GM12878 (cell line): ENCODE data around the gene HCN3.

ENCODE experiments used
- CTCF ChIP-seq, 3 experiments: IDR thresholded peaks in 2 of 3; conservative IDR thresholded peaks in 1 of 3; 2 replicates each; pipeline ENCODE4 v1.5.1; 2011; ENCODE audit warnings: low read depth in 3 of 3, low read length in 3 of 3, mild to moderate bottlenecking in 3 of 3, control low read depth in 2 of 3, moderate library complexity in 2 of 3, inconsistent platforms in 1 of 3, mixed read lengths in 1 of 3; ENCODE audit not compliant: control insufficient read depth in 2 of 3, insufficient read depth in 1 of 3; ENCODE audit errors: extremely low read depth in 1 of 3
- GABPA ChIP-seq: IDR thresholded peaks from 2 replicates; pipeline ENCODE4 v1.6.1; 2014; ENCODE audit warnings: antibody characterized with exemption, low read depth, mild to moderate bottlenecking, inconsistent platforms
- IRF3 ChIP-seq: fragments of 450-650 bp; IDR thresholded peaks from 2 replicates; pipeline ENCODE4 v1.6.1; 2014; ENCODE audit warnings: mild to moderate bottlenecking
- POLR2AphosphoS5 ChIP-seq: IDR thresholded peaks from 2 replicates; pipeline ENCODE4 v1.6.1; 2011; ENCODE audit warnings: mild to moderate bottlenecking, low read length, inconsistent platforms
- SP1 ChIP-seq: IDR thresholded peaks from one replicate; pipeline ENCODE4 v1.6.1; 2011; ENCODE audit warnings: low read depth, low read length

- no peak for TF ChIP-seq GABPA
- no peak for TF ChIP-seq CTCF (IDR thresholded peaks at IDR 0.05 in 2 of 3, conservative IDR thresholded peaks at IDR 0.05 in 1 of 3; ENCODE audit: control insufficient read depth in 2 of 3, extremely low read depth in 1 of 3, insufficient read depth in 1 of 3, low read depth in 3 of 3, low read length in 3 of 3)
- TF ChIP-seq IRF3, result no peak
- TF ChIP-seq POLR2AphosphoS5, result no peak
- no peak for TF ChIP-seq SP1
Observed at GRCh38 chr1:155284476-155284875, 7.2 kb downstream of the HCN3 start.
